ENCODE measurements around the gene VPS33B. TPM values are rescaled to one million over a fixed set of nuclear protein-coding genes. Genes with fewer than 3 reads are reported as not detected.

Gene VPS33B
- total RNA-seq, 1 experiment from 2014 or later = 16.3 TPM

- Histone ChIP-seq H3K79me1 (ENCODE audit: insufficient read depth, low read depth, low read length, poor library complexity, severe bottlenecking) (no peaks in the 10 kb centered on the region), H3K23me2 (ENCODE audit: insufficient read length, low read depth, low read length, poor library complexity, severe bottlenecking) (no peaks in the 10 kb centered on the region), H2BK15ac (ENCODE audit: low read depth, low read length) (no peak overlapping the region), H3T11ph (ENCODE audit: low read length) (no peak overlapping the region), H2AFZ (ENCODE audit: low read length) (no peak overlapping the region), H3K4ac (ENCODE audit: low read depth, low read length) (no peak overlapping the region), H2AK5ac (ENCODE audit: insufficient read length, low read length) (no peak overlapping the region), H3K4me1 (ENCODE audit: insufficient read depth, low read length) (no peaks in the 10 kb centered on the region), H3K27ac (ENCODE audit: insufficient read length, low read depth, low read length) (no peak overlapping the region), H3K9me3 (ENCODE audit: control insufficient read depth, low read depth, low read length) (no peaks in the 10 kb centered on the region), H3K9ac (ENCODE audit: extremely low read depth, insufficient read length, low read length) (no peak overlapping the region), H2BK5ac (ENCODE audit: insufficient read length, low read length) (no peak overlapping the region), H4K91ac (ENCODE audit: insufficient read length, low read depth, low read length) (no peak overlapping the region), H3K56ac (ENCODE audit: insufficient read length, low read depth, low read length) (no peak overlapping the region), H3K18ac (ENCODE audit: insufficient read length, low read depth, low read length) (no peak overlapping the region), H3K14ac (ENCODE audit: insufficient read depth, low read length) (no peak overlapping the region), H3K79me2 (ENCODE audit: insufficient read depth, low read length) (no peaks in the 10 kb centered on the region), H3K27me3 (ENCODE audit: insufficient read depth, low read length) (no peaks in the 10 kb centered on the region), H4K8ac (replicated peaks; ENCODE audit: insufficient read length, low read depth, low read length) (no peak overlapping the region), H4K5ac (ENCODE audit: insufficient read length, low read depth, low read length) (no peak overlapping the region), H3K4me2 (ENCODE audit: insufficient read depth, insufficient read length, low read length) (no peak overlapping the region), H3K23ac (ENCODE audit: insufficient read length, low read depth, low read length) (no peak overlapping the region), H2BK120ac (ENCODE audit: low read depth, low read length, poor library complexity, severe bottlenecking) (no peak overlapping the region), H2BK20ac (ENCODE audit: low read depth, low read length, poor library complexity, severe bottlenecking) (no peak overlapping the region), H2BK12ac (ENCODE audit: insufficient read length, low read depth, low read length) (no peak overlapping the region), H4K20me1 (ENCODE audit: control insufficient read depth, insufficient read depth, insufficient read length) (no peaks in the 10 kb centered on the region)
- no CpG with 5 or more reads among the region's 3 CpGs for WGBS (ENCODE audit: extremely low coverage, insufficient read length, low lambda C conversion rate)
- Mint-ChIP-seq H3K27me3 (ENCODE audit: low read depth) (peaks cover 8% of the 10 kb centered on the region), H3K9me3 (no peaks in the 10 kb centered on the region), H3K27ac (no peak overlapping the region), H3K36me3 (ENCODE audit: insufficient read depth in 1 of 3, low read depth in 3 of 3) (no peaks in the 10 kb centered on the region), H3K4me1 (peaks cover under 1 to 2% of the 10 kb centered on the region in 2 experiments; a peak in 3 of 4 replicates), H3K4me3 (no peak overlapping the region)
- no peak for TF ChIP-seq CTCF (conservative IDR thresholded peaks at IDR 0.05)
- no peak for DNase-seq
These were observed 17.6 kb upstream of the VPS33B start for GRCh38 chr15:91039996-91040395.

Measured in H9 (cell line).